ENCODE data around the gene SERPINE2. TPM values are rescaled to one million over a fixed set of nuclear protein-coding genes. Genes with fewer than 3 reads are reported as not detected.
"Not testable (repeated sequence)": the region's sequence is repeated elsewhere in the genome, so short reads cannot be mapped to it uniquely, and the experiment has no call there.

SERPINE2 gene
- total and polyA plus RNA-seq, 5 experiments from 2014 or later = 2.6 to 17.0 (median 4.4) TPM

DNA sequence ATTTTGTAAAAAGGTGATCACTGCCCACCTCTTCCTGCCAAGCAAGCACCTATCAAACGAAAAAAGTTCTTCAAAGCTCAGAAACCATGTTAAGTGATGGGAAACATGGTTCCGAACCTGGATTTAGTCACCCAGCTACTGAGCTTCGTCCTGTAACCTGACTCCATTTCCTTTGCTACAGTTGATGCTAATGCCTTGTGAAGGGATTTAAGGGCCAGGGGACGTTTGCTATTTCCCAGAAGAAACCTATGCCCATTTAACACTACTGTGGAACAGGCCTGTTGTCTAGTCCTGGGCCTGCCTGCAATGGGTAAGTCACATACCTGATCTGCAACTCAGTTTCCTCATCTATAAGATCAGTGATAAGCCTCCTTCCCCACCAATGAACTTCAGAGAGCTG lies 14.8 kb downstream of the SERPINE2 start:
- peaks cover 39 to 67% (median 59%) of the 10 kb centered on the region in 4 donors for H3K4me1 Mint-ChIP-seq
- H3K27ac Mint-ChIP-seq = peak overlapping the region; percentile 73 to 93 (median 86)
- ATAC-seq (peak in 1 of 2 donors; percentile 9), DNase-seq (peak in 2 of 10 donors; percentile 32 to 36)
- H3K27me3 Mint-ChIP-seq = no peaks in the 10 kb centered on the region
- POLR2A ChIA-PET = no interaction called here
- peaks cover 0 to 4% (median 0%) of the 10 kb centered on the region in 9 donors for H3K9me3 Mint-ChIP-seq
- H3K36me3 Mint-ChIP-seq = no peaks in the 10 kb centered on the region
- H3K4me3 Mint-ChIP-seq = peak overlapping the region in 9 of 10 donors; percentile 26 to 72 (median 47)

DNA sequence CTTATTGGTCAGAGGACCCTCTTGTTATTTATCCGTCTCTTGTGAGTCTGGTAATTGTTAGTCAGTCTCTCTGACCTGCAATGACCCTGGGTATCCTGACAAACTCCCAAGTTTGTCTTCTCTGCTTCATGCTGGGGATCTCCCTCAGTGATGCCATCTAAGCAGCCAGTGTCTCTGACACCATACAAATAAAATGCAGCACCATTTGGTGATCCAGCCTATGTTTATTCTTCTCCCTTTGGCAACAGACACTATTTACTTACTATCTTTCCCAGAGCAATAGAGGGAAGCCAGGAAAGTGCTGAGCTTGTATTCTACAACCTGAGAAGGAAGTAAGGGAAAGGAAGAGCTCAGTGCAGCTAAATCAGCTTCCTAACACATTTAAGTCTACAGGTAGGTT lies 15.9 kb downstream of the SERPINE2 start:
- Mint-ChIP-seq H3K9me3 (peaks cover 0 to 4% (median 0%) of the 10 kb centered on the region in 9 donors), H3K27me3 (no peaks in the 10 kb centered on the region), H3K27ac (peak overlapping the region in 6 of 10 donors; percentile 1 to 85 (median 48)), H3K4me1 (peaks cover 43 to 58% (median 56%) of the 10 kb centered on the region in 4 donors), H3K4me3 (peak overlapping the region in 2 of 10 donors; percentile 5 to 8), H3K36me3 (no peaks in the 10 kb centered on the region)
- ATAC-seq = no peak
- POLR2A ChIA-PET = no interaction called here
- no peak for DNase-seq

DNA sequence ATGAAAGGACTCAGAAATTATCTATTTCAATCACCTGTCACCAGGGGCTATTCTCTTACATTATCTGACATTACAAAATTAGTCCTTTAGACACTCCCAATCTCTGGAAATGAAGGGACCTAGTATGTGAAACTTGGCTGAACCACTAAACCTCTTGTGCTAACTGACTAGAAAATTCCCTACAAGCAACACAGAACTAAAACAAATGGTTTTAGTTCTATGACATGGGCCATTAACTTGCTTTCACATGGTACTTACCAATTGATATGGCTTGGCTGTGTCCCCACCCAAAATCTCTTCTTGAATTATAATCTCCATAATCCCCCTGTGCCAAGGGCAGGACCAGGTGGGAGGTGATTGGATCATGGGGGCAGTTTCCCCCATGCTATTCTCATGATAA lies 16.6 kb downstream of the SERPINE2 start:
- Mint-ChIP-seq H3K36me3 (no peaks in the 10 kb centered on the region), H3K4me1 (peaks cover 38 to 51% (median 50%) of the 10 kb centered on the region in 4 donors), H3K9me3 (peaks cover 0 to 4% (median 0%) of the 10 kb centered on the region in 9 donors), H3K4me3 (no peak overlapping the region), H3K27ac (no peak overlapping the region), H3K27me3 (no peaks in the 10 kb centered on the region)
- DNase-seq (no peak), ATAC-seq (no peak)
- POLR2A ChIA-PET = no interaction called here

DNA sequence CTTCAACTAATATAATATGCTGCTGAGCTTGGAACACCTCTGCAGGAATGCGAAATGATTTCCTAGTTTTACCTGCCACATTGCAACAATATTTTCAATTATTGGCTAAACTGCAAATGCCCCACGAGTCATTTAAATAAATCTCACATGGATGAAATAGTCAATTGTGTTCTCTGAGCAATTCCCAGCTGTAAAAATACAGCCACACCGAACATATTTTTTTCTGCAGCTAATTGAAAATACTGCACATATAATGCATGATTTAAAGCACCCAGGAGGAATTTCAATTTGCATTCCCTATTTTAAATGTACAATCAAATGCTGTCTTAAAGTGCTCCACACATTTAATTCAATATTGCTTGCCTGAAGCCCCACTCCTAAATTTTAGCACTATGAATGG lies 18.6 kb downstream of the SERPINE2 start:
- Mint-ChIP-seq H3K9me3 (no peaks in the 10 kb centered on the region), H3K4me3 (no peak overlapping the region), H3K4me1 (peaks cover 36 to 46% (median 44%) of the 10 kb centered on the region in 4 donors), H3K27ac (no peak overlapping the region), H3K27me3 (no peaks in the 10 kb centered on the region), H3K36me3 (no peaks in the 10 kb centered on the region)
- POLR2A ChIA-PET = no interaction called here
- no peak for ATAC-seq
- DNase-seq = no peak

DNA sequence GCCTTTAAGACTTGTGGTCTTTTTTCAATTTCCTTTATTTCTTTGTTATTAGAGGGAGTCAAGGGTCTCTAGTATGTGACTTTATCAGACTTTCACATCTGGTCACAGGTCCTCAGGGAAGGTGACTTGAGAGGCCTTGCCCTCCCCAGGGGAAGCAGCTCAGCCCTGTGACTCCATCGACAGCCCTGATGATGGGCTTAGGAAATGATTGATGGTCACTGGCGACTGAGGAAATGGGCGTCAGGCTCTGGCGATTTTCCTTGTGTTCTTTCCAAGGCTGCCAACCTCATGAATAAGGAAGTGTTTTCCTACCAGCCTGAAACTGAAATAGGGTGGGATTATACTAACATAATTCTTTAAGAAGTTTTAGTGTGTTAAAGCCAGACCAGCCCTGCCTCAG lies 21.1 kb downstream of the SERPINE2 start:
- POLR2A ChIA-PET = no interaction called here
- Mint-ChIP-seq H3K36me3 (no peaks in the 10 kb centered on the region), H3K4me3 (no peak overlapping the region), H3K4me1 (peaks cover 20 to 28% (median 24%) of the 10 kb centered on the region in 4 donors), H3K27me3 (no peaks in the 10 kb centered on the region), H3K9me3 (no peaks in the 10 kb centered on the region), H3K27ac (peak overlapping the region in 1 of 10 donors; percentile 33)
- ATAC-seq (no peak), DNase-seq (no peak)

DNA sequence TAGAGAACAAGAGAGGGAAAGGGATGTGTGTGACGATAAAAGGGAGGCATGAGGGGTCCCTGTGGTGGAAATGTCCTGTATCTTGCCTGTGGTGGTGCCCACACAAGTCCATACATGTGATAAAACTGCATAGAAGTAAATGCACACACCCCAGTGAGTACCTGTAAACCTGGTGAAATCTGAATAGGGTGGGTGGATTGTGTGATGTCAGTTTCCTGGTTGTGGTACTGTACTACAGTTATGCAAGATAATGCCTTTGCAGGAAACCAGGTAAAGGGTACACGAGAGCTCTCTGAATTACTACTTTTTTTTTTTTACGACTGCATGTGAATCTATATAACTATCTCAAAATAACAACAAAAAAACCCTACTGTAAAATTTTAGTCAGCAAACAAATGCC lies 22.1 kb downstream of the SERPINE2 start:
- ATAC-seq (peak; percentile 52 to 94), DNase-seq (peak in 1 of 10 donors; percentile 35)
- Mint-ChIP-seq H3K27ac (peak overlapping the region in 6 of 10 donors; percentile 40 to 80 (median 59)), H3K9me3 (no peaks in the 10 kb centered on the region), H3K4me3 (peak overlapping the region in 4 of 10 donors; percentile 4 to 12 (median 8)), H3K27me3 (no peaks in the 10 kb centered on the region), H3K36me3 (no peaks in the 10 kb centered on the region), H3K4me1 (peaks cover 19 to 24% (median 19%) of the 10 kb centered on the region in 4 donors)
- POLR2A ChIA-PET = no interaction called here

DNA sequence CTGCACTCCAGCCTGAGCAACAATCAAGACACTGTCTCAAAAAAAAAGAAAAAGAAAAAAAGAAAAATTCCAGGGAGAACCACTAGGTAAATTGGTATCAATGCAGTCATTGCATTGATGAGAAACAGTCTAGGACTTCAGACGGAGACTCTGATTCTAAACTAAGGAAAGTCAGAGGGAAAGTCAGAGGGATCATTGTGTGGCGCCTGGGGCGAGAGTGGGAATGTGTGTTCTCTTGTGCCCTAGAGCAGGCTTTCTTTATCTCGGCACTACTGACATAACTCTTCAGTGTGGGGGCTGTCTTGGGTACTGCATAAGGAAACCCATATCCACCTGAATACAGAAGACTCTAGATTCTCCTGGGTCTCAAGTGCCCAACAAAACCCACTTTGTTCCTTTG lies 24.8 kb downstream of the SERPINE2 start:
- H3K9me3 Mint-ChIP-seq = no peaks in the 10 kb centered on the region
- POLR2A ChIA-PET = no interaction called here
- no peaks in the 10 kb centered on the region for H3K27me3 Mint-ChIP-seq
- no peak for ATAC-seq
- no peak for DNase-seq
- H3K36me3 Mint-ChIP-seq = no peaks in the 10 kb centered on the region
- H3K4me1 Mint-ChIP-seq = peaks cover 17 to 27% (median 21%) of the 10 kb centered on the region in 4 donors
- H3K4me3 Mint-ChIP-seq = peak overlapping the region in 1 of 10 donors; percentile 6
- H3K27ac Mint-ChIP-seq = peak overlapping the region in 2 of 10 donors; percentile 12 to 27

DNA sequence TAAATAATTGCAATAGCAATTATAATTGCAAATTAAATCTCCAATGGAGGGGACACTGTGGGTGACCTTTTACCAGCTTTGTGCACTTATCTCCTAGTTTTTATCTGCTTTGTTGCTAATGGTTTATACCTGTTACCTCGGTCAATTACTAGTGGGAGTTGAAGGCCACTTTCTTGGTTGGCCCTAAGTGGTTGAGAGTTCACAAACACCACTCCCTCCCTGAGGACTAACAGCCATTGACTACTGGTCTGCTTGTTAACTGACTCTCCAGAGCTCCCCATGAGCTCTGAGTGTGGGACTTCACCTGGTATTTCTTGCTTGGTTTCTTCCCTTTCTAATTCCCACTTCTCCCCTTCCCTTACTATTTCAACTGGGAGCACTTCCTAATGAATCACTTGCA lies 27.2 kb downstream of the SERPINE2 start:
- POLR2A ChIA-PET = no interaction called here
- Mint-ChIP-seq H3K4me1 (peaks cover 9 to 21% (median 16%) of the 10 kb centered on the region in 4 donors), H3K27me3 (no peaks in the 10 kb centered on the region), H3K36me3 (no peaks in the 10 kb centered on the region), H3K9me3 (no peaks in the 10 kb centered on the region), H3K4me3 (no peak overlapping the region), H3K27ac (no peak overlapping the region)
- no peak for DNase-seq
- ATAC-seq = no peak

DNA sequence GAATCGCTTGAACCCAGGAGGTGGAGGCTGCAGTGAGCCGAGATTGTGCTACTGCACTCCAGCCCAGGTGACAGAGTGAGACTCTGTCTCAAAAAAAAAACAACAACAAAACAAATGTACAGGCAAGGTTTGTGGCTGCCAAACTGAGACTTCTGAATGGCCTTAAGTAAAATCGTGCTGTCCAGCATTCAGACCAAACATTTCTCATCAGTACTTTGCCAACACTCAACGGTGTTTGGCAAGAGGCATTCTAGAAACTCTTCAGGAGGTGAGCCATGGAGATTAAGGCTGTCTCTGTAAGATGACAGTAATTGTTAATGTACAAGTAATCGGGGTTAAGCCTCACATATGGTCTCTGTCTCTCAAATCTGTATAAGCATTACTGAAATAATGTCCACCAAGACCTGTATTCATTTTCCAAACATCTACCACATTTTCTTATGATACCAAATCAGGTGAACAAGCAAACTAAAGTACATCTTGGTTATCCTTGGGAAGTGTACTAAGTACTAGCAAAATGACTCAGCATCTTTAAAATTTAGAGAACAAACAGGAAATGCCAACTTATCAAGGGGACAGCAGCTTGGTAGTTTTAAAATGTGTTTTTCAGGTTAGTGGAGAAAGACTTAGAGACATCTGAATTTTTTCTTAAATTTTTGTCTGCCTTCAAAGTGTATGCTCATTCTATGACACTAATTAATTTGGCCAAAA lies 29.3 kb downstream of the SERPINE2 start:
- POLR2A ChIA-PET = no interaction called here

DNA sequence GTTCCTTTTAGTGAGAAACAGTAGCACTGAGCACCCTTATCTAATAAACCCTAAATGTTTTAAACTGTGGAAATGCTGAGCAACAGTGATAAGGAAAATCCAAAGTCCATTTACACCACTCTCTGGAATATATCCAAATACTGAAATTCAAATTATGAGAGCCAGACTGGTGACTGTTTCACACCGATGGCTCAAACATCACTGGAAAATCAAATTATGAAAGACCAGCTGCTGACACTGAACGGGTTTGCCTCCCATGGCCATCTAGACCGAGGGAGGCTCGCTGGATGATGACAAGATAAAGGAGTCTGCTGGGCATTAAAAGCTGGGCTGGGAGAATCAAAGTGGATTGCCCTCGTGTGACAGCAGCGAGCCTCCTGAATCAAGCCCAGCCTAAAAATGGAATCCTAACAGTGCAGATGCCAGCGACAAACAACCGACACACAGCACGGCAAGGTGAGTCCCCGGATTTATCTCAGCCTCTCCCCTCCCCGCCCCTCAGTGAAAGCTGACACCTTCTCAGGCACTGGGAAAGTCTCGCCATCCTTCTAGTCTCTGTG lies 30.3 kb downstream of the SERPINE2 start:
- Mint-ChIP-seq H3K36me3 (no peaks in the 10 kb centered on the region), H3K27me3 (no peaks in the 10 kb centered on the region), H3K4me1 (peaks cover 0 to 7% (median 2%) of the 10 kb centered on the region in 4 donors), H3K9me3 (no peaks in the 10 kb centered on the region), H3K27ac (no peak overlapping the region), H3K4me3 (no peak overlapping the region)
- ATAC-seq = no peak
- POLR2A ChIA-PET = no interaction called here
- no peak for DNase-seq

More for the DNA sequence above, 29.3 kb downstream of the SERPINE2 start:
- Mint-ChIP-seq H3K36me3 (no peaks in the 10 kb centered on the region), H3K27me3 (no peaks in the 10 kb centered on the region), H3K9me3 (no peaks in the 10 kb centered on the region), H3K4me1 (peaks cover 0 to 7% (median 2%) of the 10 kb centered on the region in 4 donors), H3K27ac (peak overlapping the region in 1 of 10 donors; percentile 47), H3K4me3 (no peak overlapping the region)
- ATAC-seq = no peak
- no peak for DNase-seq

DNA sequence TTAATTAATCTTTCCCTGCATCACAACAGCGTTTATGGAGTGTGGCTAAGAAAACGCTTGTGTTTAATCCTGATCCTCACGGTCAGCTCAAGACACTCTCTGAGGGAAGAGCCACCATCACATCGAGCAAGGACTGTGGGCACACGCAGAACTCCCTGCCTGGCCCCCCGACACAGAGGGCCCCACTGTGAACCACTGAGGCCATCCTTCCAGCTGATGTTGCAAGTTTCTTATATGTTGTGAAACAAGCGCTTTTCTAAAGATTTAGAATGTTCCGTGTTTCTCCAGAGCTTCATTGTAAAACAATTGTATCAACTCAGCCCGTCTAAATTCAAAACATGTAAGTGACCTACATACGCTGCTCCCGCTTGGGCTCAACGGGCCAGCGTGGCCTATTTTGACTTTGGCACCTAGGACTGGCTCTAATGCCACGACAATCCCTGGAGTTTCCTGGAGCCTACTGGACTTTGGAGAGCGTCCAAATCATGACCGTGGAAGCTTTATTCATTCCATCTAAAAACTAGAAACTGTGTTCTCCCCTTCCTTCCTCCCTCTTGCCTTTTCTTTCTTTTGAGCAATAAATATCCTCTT lies 34.9 kb downstream of the SERPINE2 start:
- peak overlapping the region in 1 of 10 donors; percentile 43 for H3K27ac Mint-ChIP-seq
- DNase-seq (no peak), ATAC-seq (no peak)
- POLR2A ChIA-PET = no interaction called here
- H3K27me3 Mint-ChIP-seq = no peaks in the 10 kb centered on the region
- no peaks in the 10 kb centered on the region for H3K4me1 Mint-ChIP-seq
- H3K4me3 Mint-ChIP-seq = no peak overlapping the region
- H3K9me3 Mint-ChIP-seq = no peaks in the 10 kb centered on the region
- H3K36me3 Mint-ChIP-seq = peaks cover 0 to 14% (median 10%) of the 10 kb centered on the region in 3 donors

DNA sequence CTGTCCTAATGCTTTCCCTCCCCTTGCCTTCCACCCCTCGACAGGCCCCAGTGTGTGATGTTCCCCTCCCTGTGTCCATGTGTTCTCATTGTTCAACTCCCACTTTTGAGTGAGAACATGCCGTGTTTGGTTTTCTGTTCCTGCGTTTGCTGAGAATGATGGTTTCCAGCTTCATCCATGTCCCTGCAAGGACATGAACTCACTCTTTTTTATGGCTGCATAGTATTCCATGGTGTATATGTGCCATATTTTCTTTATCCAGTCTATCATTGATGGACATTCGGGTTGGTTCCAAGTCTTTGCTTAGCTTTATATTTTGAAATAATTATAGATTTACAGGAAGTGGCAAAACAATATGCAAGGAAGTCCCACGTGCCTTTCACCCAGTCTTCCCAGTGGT lies 38.4 kb downstream of the SERPINE2 start:
- H3K27me3 Mint-ChIP-seq, POLR2A ChIA-PET, DNase-seq, ATAC-seq, H3K4me1 Mint-ChIP-seq, H3K9me3 Mint-ChIP-seq, H3K4me3 Mint-ChIP-seq: not testable (repeated sequence)
- Mint-ChIP-seq H3K36me3 (peaks cover 0 to 17% (median 14%) of the 10 kb centered on the region in 3 donors), H3K27ac (peak overlapping the region in 1 of 10 donors; percentile 56)

DNA sequence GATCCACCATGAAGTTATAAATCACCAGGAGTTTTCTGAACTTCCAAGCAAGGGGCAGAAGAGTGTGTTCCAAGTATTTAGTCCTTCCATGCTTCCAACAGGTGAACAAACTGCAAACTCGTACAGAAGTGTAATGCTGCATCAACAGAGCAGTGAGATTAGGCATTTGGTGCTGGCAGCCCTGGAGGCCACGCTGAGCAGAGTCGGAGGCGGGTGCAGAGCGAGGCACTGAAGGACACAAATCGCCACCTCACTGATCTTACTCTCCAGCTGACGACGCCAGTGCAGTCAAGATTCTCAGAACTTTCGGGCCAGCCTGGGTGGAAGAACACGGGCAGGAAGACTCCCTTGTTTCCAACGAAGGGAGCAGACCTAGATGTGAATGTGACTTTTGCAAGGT lies 39.2 kb downstream of the SERPINE2 start:
- no peak for ATAC-seq
- H3K4me3 Mint-ChIP-seq = no peak overlapping the region

More for the DNA sequence above, 39.2 kb downstream of the SERPINE2 start:
- no peaks in the 10 kb centered on the region for H3K9me3 Mint-ChIP-seq
- peaks cover 0 to 18% (median 14%) of the 10 kb centered on the region in 3 donors for H3K36me3 Mint-ChIP-seq
- H3K27me3 Mint-ChIP-seq = no peaks in the 10 kb centered on the region
- no peak overlapping the region for H3K27ac Mint-ChIP-seq
- H3K4me1 Mint-ChIP-seq = peaks cover 0 to 2% (median 0%) of the 10 kb centered on the region in 4 donors
- POLR2A ChIA-PET = no interaction called here
- DNase-seq = no peak
